K562 (cell line): ENCODE data around the gene DGCR2. TPM values are rescaled to one million over a fixed set of nuclear protein-coding genes. Genes with fewer than 3 reads are reported as not detected.

ENCODE experiments used
- ATF7 ChIP-seq: fragments of 450-650 bp; IDR thresholded peaks from 2 replicates; pipeline ENCODE4 v1.7.1; 2014; ENCODE audit warnings: mild to moderate bottlenecking, moderate library complexity
- FOXK1 ChIP-seq: sonication (generic); formaldehyde crosslinking; IDR thresholded peaks from 2 replicates; pipeline ENCODE4 v1.8.0; 2022; ENCODE audit warnings: missing genetic modification reagents, mild to moderate bottlenecking, borderline replicate concordance
- HDAC6 ChIP-seq: IDR thresholded peaks from 2 replicates; pipeline ENCODE4 v1.6.1; 2012; ENCODE audit warnings: low read depth, mild to moderate bottlenecking, control low read depth, inconsistent platforms, low read length, moderate library complexity
- NFATC3 ChIP-seq: fragments of 450-650 bp; IDR thresholded peaks from 2 replicates; pipeline ENCODE4 v1.6.1; 2017; ENCODE audit warnings: mild to moderate bottlenecking
- RFX1 ChIP-seq: fragments of 450-650 bp; IDR thresholded peaks from 2 replicates; pipeline ENCODE4 v1.6.1; 2016; ENCODE audit warnings: mild to moderate bottlenecking, moderate library complexity
- SMARCE1 ChIP-seq: fragments of 450-650 bp; IDR thresholded peaks from 2 replicates; pipeline ENCODE4 v1.7.1; 2016; ENCODE audit warnings: mild to moderate bottlenecking
- SRSF1 ChIP-seq: fragments of 200-400 bp; formaldehyde crosslinking; IDR thresholded peaks from 2 replicates; pipeline ENCODE4 v1.6.1; 2017; ENCODE audit warnings: mild to moderate bottlenecking, low read depth, low read length, moderate library complexity
- ZBTB40 ChIP-seq, 2 experiments: fragments of 450-650 bp in 1 of 2; sonication (generic) in 1 of 2; formaldehyde crosslinking in 1 of 2; IDR thresholded peaks; 2 replicates each; pipeline versions ENCODE4 v1.7.1 to v1.9.0; 2016 to 2022; ENCODE audit warnings: inconsistent platforms in 1 of 2, mild to moderate bottlenecking in 1 of 2, missing genetic modification reagents in 1 of 2
- ZNF280A ChIP-seq: fragments of 450-650 bp; IDR thresholded peaks from 2 replicates; pipeline ENCODE4 v1.6.1; 2018; ENCODE audit warnings: mild to moderate bottlenecking, low read depth; ENCODE audit not compliant: partially characterized antibody
- ZNF445 ChIP-seq: fragments of 250-450 bp; sonication (Bioruptor Pico); IDR thresholded peaks from 2 replicates; pipeline ENCODE4 v1.4.0; 2020; ENCODE audit warnings: low read depth, mild to moderate bottlenecking, moderate library complexity
- polyA plus RNA-seq, 8 experiments: library from polyadenylated mRNA; depleted of rRNA in 4 of 8; stranded (reverse) in 5 of 8; unstranded in 3 of 8; fragments of >200 nt; fragmentation: Nextera tagmentation in 2 of 8; fragmentation: Illumina TruSeq in 1 of 8; extraction: Ambion mirVana in 2 of 8; extraction: Trizol in 1 of 8; gene quantifications; 2 replicates each; pipeline versions ENCODE4 v1.2.1 to v1.2.3, GENCODE V29; 2011 to 2014; ENCODE audit warnings: inconsistent platforms in 1 of 8, missing spikeins in 1 of 8
- total RNA-seq, 7 experiments: library from RNA; depleted of rRNA in 6 of 7; stranded (reverse); fragments of >200 nt in 6 of 7; fragmentation: Illumina TruSeq in 2 of 7; extraction: Trizol in 2 of 7; gene quantifications; 2 replicates each; pipeline versions ENCODE4 v1.2.1 to v1.2.3, GENCODE V29; 2011 to 2021; ENCODE audit warnings: low replicate concordance in 1 of 7
- TF ChIP-seq, protein P1 (sequence below): fragments of 250-450 bp; sonication (Bioruptor Pico); IDR thresholded peaks from 2 replicates; pipeline ENCODE4 v1.8.0; 2021; ENCODE audit warnings: mild to moderate bottlenecking, moderate library complexity
- TF ChIP-seq, protein P2 (sequence below): fragments of 250-450 bp; sonication (Bioruptor Pico); IDR thresholded peaks from 2 replicates; pipeline ENCODE4 v1.5.0; 2020; ENCODE audit warnings: mild to moderate bottlenecking, borderline replicate concordance
- TF ChIP-seq, protein P3 (sequence below): sonication (generic); formaldehyde crosslinking; IDR thresholded peaks from 2 replicates; pipeline ENCODE4 v1.9.0; 2022; ENCODE audit warnings: mild to moderate bottlenecking, missing genetic modification reagents

DGCR2 gene
- total and polyA plus RNA-seq, 9 of the 15 experiments (the other 6 are each of a cell fraction or from before 2014, with no cell fraction given) = 0.69 to 101 (median 56.4) TPM

- TF ChIP-seq ZBTB40 (IDR thresholded peaks at IDR 0.05) (no peak), ZBTB40 (CRISPR knock-in tag; IDR thresholded peaks at IDR 0.05) (no peak), SRSF1 (no peak), ATF7 (no peak), RFX1 (no peak), NFATC3 (no peak), ZNF280A (no peak), HDAC6 (no peak), FOXK1 (CRISPR knock-in tag) (no peak), SMARCE1 (no peak), ZNF445 (CRISPR knock-in tag) (no peak)
- TF ChIP-seq, protein P1, sequence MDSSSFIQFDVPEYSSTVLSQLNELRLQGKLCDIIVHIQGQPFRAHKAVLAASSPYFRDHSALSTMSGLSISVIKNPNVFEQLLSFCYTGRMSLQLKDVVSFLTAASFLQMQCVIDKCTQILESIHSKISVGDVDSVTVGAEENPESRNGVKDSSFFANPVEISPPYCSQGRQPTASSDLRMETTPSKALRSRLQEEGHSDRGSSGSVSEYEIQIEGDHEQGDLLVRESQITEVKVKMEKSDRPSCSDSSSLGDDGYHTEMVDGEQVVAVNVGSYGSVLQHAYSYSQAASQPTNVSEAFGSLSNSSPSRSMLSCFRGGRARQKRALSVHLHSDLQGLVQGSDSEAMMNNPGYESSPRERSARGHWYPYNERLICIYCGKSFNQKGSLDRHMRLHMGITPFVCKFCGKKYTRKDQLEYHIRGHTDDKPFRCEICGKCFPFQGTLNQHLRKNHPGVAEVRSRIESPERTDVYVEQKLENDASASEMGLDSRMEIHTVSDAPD (CRISPR knock-in tag) = no peak
- TF ChIP-seq, protein P2, sequence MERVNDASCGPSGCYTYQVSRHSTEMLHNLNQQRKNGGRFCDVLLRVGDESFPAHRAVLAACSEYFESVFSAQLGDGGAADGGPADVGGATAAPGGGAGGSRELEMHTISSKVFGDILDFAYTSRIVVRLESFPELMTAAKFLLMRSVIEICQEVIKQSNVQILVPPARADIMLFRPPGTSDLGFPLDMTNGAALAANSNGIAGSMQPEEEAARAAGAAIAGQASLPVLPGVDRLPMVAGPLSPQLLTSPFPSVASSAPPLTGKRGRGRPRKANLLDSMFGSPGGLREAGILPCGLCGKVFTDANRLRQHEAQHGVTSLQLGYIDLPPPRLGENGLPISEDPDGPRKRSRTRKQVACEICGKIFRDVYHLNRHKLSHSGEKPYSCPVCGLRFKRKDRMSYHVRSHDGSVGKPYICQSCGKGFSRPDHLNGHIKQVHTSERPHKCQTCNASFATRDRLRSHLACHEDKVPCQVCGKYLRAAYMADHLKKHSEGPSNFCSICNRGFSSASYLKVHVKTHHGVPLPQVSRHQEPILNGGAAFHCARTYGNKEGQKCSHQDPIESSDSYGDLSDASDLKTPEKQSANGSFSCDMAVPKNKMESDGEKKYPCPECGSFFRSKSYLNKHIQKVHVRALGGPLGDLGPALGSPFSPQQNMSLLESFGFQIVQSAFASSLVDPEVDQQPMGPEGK (CRISPR knock-in tag) = no peak
- TF ChIP-seq, protein P3, sequence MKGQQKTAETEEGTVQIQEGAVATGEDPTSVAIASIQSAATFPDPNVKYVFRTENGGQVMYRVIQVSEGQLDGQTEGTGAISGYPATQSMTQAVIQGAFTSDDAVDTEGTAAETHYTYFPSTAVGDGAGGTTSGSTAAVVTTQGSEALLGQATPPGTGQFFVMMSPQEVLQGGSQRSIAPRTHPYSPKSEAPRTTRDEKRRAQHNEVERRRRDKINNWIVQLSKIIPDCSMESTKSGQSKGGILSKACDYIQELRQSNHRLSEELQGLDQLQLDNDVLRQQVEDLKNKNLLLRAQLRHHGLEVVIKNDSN (CRISPR knock-in tag) = no peak; the same call in 1 of the 2 replicates
Observed at GRCh38 chr22:19086417-19086816, 35.8 kb downstream of the DGCR2 start (continued).
